Gastrocnemius medialis (tissue), 4 donors: Measurements from ENCODE around the gene CCDC154. TPM values are rescaled to one million over a fixed set of nuclear protein-coding genes. Genes with fewer than 3 reads are reported as not detected.
"Not testable (repeated sequence)": the region's sequence is repeated elsewhere in the genome, so short reads cannot be mapped to it uniquely, and the experiment has no call there.

ENCODE experiments used
- ATAC-seq, 2 donors: fragments of 150-250 bp; one replicate each; pipeline ENCODE4 v1.9.1; 2016
- DNase-seq, 2 donors: peaks; one replicate each; pipeline ENCODE4 v3.0.0-alpha.2; 2019
- H3K27ac ChIP-seq, 4 donors: fragments of 200-600 bp; sonication (generic); 1 replicate in 1 of 4; 2 replicates in 3 of 4; pipeline ENCODE4 v1.5.1; 2016 to 2018; ENCODE audit warnings: mild to moderate bottlenecking in 2 of 4, moderate library complexity in 1 of 4
- H3K27me3 ChIP-seq, 3 donors: fragments of 200-600 bp; sonication (generic) in 2 of 3; 1 replicate in 1 of 3; 2 replicates in 2 of 3; pipeline versions ENCODE4 v1.5.1 to v1.6.0; 2016 to 2019; ENCODE audit warnings: mild to moderate bottlenecking in 1 of 3, moderate library complexity in 1 of 3
- H3K36me3 ChIP-seq, 2 donors: fragments of 200-600 bp; sonication (generic) in 1 of 2; one replicate each; pipeline ENCODE4 v1.5.1; 2017 to 2018
- H3K4me1 ChIP-seq, 2 donors: fragments of 200-600 bp; sonication (generic) in 1 of 2; one replicate each; pipeline ENCODE4 v1.5.1; 2016 to 2017; ENCODE audit warnings: mild to moderate bottlenecking in 2 of 2
- H3K4me3 ChIP-seq, 4 donors: fragments of 200-600 bp; sonication (generic) in 3 of 4; 1 replicate in 1 of 4; 2 replicates in 3 of 4; pipeline ENCODE4 v1.5.1; 2016 to 2019; ENCODE audit warnings: mild to moderate bottlenecking in 2 of 4
- H3K9me3 ChIP-seq, 3 donors: fragments of 200-600 bp; sonication (generic) in 2 of 3; 1 replicate in 1 of 3; 2 replicates in 2 of 3; pipeline ENCODE4 v1.5.1; 2016 to 2019
- POLR2A ChIP-seq, 2 donors: fragments of 450-650 bp; IDR thresholded peaks; one replicate each; pipeline ENCODE4 v1.6.1; 2017; ENCODE audit warnings: antibody characterized with exemption in 2 of 2, mild to moderate bottlenecking in 2 of 2, moderate library complexity in 2 of 2
- in situ Hi-C, 4 donors: fragments of 200-750 bp; cut with MboI; loops; one replicate each; pipeline versions ENCODE4 v1.15.0 to v1.8.0; 2017; ENCODE audit warnings: low sequenced_read_pairs in 4 of 4
- intact Hi-C: fragments of 100-400 bp; cut with DNase I; formaldehyde crosslinking; loops from one replicate; pipeline ENCODE4 v1.15.1; 2023; ENCODE audit warnings: low total_unique reads
- total RNA-seq, 4 donors: library from RNA; depleted of rRNA; stranded (reverse); fragments of >200 nt; gene quantifications; one replicate each; pipeline versions ENCODE4 v1.1.0 to v1.2.3, GENCODE V29; 2016
- TF ChIP-seq, protein P1 (sequence below), 5 experiments: fragments of 450-650 bp in 3 of 5; fragments of 200-600 bp in 2 of 5; sonication (generic) in 2 of 5; IDR thresholded peaks in 4 of 5; conservative IDR thresholded peaks in 1 of 5; 1 replicate in 4 of 5; 2 replicates in 1 of 5; pipeline ENCODE4 v1.5.1; 2016 to 2019; ENCODE audit warnings: antibody characterized with exemption in 5 of 5, mild to moderate bottlenecking in 3 of 5, moderate library complexity in 3 of 5

Gene CCDC154
- total RNA-seq, 4 donors from 2014 or later: 0.40 TPM; not detected in 3

DNA sequence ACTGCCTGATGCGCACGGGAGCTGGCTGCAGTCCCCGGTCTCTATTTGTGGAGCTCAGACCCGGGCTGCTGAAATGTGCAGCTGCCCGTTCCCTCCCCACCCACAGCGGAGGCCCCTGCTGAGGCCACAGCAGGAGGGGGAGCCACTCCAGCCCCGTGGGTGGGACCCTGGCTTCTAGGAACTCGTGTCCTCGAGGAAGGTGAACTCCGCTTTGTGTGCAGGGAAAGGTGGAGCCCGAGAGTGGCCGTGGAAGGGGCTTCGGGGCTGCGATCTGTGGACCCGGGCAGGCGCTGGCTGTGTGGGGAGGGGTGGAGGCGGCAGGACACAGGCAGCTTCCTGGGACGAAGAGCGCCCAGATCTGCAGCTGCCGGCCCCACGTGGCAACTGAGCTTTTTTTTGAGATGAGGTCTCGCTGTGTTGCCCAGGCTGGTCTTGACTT, 2.9 kb downstream of the CCDC154 start:
- in situ Hi-C loops (no loop called here), intact Hi-C loops (no loop called here)
- TF ChIP-seq, protein P1, sequence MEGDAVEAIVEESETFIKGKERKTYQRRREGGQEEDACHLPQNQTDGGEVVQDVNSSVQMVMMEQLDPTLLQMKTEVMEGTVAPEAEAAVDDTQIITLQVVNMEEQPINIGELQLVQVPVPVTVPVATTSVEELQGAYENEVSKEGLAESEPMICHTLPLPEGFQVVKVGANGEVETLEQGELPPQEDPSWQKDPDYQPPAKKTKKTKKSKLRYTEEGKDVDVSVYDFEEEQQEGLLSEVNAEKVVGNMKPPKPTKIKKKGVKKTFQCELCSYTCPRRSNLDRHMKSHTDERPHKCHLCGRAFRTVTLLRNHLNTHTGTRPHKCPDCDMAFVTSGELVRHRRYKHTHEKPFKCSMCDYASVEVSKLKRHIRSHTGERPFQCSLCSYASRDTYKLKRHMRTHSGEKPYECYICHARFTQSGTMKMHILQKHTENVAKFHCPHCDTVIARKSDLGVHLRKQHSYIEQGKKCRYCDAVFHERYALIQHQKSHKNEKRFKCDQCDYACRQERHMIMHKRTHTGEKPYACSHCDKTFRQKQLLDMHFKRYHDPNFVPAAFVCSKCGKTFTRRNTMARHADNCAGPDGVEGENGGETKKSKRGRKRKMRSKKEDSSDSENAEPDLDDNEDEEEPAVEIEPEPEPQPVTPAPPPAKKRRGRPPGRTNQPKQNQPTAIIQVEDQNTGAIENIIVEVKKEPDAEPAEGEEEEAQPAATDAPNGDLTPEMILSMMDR (IDR thresholded peaks at IDR 0.05 in 4 of 5, conservative IDR thresholded peaks at IDR 0.05 in 1 of 5): no peak
- TF ChIP-seq POLR2A (IDR thresholded peaks at IDR 0.05): no peak
- no peaks in the 10 kb centered on the region for H3K4me1 ChIP-seq
- H3K9me3 ChIP-seq: no peaks in the 10 kb centered on the region
- ATAC-seq (no peak), DNase-seq (no peak)
- H3K4me3 ChIP-seq: no peak overlapping the region
- H3K27me3 ChIP-seq: no peaks in the 10 kb centered on the region
- no peak overlapping the region for H3K27ac ChIP-seq
- peaks cover 0 to 11% of the 10 kb centered on the region in 2 donors for H3K36me3 ChIP-seq

DNA sequence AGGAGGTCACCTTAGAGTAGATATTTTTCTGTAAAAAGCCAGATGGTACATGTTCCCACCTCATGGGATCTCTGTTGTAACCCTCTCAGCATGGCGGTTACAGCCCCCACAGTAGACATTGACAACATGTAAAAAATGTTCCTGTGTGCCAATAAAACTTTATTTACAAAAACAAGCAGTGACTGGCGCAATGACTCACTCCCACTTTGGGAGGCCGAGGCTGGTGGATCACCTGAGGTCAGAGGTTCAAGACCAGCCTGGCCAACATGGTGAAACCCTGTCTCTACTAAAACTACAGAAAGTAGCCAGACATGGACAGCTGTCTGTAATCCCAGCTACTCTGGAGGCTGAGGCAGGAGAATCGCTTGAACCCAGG, 4.7 kb downstream of the CCDC154 start:
- H3K36me3 ChIP-seq, intact Hi-C loops, ATAC-seq, DNase-seq, H3K27me3 ChIP-seq, H3K4me3 ChIP-seq, H3K27ac ChIP-seq, H3K9me3 ChIP-seq, in situ Hi-C loops, H3K4me1 ChIP-seq: not testable (repeated sequence)

DNA sequence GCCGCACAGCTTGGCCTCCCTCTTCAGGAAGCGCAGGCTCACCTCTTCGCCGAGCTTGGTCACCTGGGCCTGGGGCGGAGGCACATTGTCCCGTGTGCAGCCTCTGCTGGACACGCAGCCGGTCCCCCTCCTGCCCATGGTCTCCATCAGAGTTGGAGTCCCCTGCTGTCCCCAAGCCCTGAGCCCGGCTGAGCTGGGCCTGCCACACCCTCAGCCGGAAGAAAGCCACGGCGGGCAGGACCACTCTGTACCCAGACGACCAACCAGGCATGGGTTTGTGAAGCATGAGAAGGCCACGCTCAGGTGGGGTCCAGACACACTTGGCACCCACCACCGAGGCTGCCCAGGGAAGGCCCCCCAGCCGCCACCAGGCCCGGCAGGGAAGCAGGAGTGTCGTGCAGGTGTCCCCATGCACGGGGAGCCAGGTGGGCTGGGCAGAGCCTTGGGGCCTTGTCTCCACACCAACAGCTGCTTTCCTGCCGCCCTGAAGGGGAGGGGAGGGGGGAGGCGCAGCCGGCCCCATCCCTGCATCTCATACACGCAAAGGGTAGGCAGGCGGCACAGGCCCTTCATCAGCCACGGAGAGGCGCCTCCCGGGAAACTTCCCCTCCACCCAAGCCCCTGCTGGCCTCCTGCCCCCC, 5.2 kb downstream of the CCDC154 start:
- H3K36me3 ChIP-seq: no peaks in the 10 kb centered on the region
- intact Hi-C loops (no loop called here), in situ Hi-C loops (no loop called here)
- no peaks in the 10 kb centered on the region for H3K9me3 ChIP-seq
- no peak overlapping the region for H3K27ac ChIP-seq
- H3K4me3 ChIP-seq: no peak overlapping the region
- DNase-seq (no peak), ATAC-seq (no peak)
- TF ChIP-seq, protein P1 (IDR thresholded peaks at IDR 0.05 in 4 of 5, conservative IDR thresholded peaks at IDR 0.05 in 1 of 5): no peak
- no peaks in the 10 kb centered on the region for H3K27me3 ChIP-seq
- H3K4me1 ChIP-seq: no peaks in the 10 kb centered on the region

DNA sequence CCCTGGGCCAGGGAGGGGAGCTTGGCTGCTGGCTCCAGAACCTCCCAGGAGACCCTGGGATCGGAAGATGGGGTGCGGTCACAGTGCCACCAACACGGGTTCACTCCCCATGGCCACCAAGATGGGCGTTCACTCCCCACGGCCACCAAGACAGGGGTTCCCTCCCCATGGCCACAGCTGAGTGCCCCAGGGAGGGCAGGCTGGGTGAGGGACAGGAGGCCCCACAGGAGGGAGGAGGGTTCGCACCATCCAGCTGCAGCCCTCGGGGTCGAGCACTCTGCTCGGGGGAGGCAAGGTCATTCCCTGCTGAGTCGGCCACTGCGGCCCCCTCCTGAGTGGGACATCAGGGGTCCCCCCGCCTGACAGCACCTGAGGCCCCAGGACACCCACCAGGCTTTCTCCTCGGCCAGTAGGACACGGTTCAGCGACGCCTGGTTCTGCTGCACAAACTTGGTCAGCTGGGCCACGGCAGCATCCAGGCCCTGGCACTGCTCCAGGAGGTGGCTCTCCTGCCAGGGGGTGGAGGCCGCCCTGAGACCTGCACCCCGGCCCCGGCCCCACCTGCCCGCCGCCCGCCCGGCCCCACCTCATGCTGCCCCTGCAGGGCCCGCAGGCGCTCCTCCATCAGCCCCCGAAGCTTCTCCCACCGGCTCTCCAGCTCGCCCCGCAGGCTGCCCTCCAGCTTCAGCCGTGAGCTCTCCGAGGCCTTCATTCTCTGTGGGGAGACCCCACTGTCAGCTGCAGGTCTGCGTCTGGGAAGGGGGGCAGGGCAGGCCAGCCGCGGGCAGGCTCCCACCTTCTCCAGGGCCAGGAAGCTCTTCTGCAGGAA, 5.9 kb downstream of the CCDC154 start:
- intact Hi-C loops: no loop called here
- Histone ChIP-seq H3K36me3 (no peaks in the 10 kb centered on the region), H3K4me3 (no peak overlapping the region), H3K27me3 (no peaks in the 10 kb centered on the region), H3K9me3 (no peaks in the 10 kb centered on the region), H3K4me1 (no peaks in the 10 kb centered on the region), H3K27ac (no peak overlapping the region)
- ATAC-seq (no peak), DNase-seq (no peak)
- in situ Hi-C loops: no loop called here
- TF ChIP-seq, protein P1 (IDR thresholded peaks at IDR 0.05 in 4 of 5, conservative IDR thresholded peaks at IDR 0.05 in 1 of 5): no peak
- no peak for TF ChIP-seq POLR2A (IDR thresholded peaks at IDR 0.05)

DNA sequence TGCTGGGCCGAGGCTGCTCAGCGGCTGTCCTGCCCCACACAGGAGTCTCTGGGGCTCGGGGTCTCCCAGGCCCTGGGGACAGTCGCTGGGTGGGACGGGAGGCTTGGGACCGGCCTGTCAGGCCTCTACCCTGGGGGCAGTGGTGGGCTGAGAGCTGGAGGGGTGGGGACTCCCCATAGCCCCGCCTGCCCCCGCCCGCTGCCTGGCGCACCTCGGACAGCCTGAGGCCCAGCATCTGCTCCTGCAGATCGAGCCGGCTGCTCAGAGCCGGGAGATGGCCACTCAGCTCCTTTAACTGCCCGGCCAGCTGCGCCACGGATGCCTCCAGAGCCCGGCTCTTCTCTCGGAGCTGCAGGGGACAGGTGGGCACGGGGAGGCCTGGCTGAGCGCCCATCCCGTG, 6.8 kb downstream of the CCDC154 start:
- intact Hi-C loops: no loop called here
- H3K27me3 ChIP-seq: no peaks in the 10 kb centered on the region

More for the DNA sequence above, 6.8 kb downstream of the CCDC154 start:
- no peak for ATAC-seq
- DNase-seq: no peak
- Histone ChIP-seq H3K27ac (no peak overlapping the region), H3K4me3 (no peak overlapping the region), H3K4me1 (no peaks in the 10 kb centered on the region), H3K9me3 (no peaks in the 10 kb centered on the region), H3K36me3 (no peaks in the 10 kb centered on the region)
- TF ChIP-seq POLR2A (IDR thresholded peaks at IDR 0.05): no peak
- TF ChIP-seq, protein P1 (IDR thresholded peaks at IDR 0.05 in 4 of 5, conservative IDR thresholded peaks at IDR 0.05 in 1 of 5): no peak
- in situ Hi-C loops: no loop called here
